ENCODE data around the gene SIRT7.

Gene SIRT7

DNA sequence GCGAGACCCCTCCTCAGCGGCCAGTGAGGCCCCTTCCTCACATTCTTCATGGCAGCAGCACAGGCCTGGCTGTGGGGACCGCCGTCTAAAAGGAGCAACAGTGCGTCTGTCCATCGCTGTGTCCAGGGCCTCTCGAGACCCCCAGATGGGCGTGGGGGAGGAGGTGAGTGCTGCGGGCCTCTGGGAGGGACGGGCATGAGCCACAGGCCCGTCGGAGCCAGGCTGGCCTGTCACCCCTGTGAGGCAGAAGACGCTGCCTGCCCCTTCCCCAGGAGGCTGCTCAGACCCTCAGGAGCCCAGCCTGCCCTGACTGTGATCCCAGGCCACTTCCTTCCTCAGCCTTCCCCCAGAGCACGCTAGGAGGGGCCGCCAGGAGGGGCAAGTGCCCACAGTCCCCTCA lies 21.2 kb upstream of the SIRT7 start:
- Histone ChIP-seq H3K79me2 (ENCODE audit: insufficient read depth, low read depth) (peaks cover 14% of the 10 kb centered on the region; the same call in 1 of the 2 replicates), H3K4me2 (no peak overlapping the region), H3K27ac (no peak overlapping the region), H3K4me1 (ENCODE audit: low read depth, poor library complexity, severe bottlenecking) (peaks cover 18% of the 10 kb centered on the region), H3K36me3 (ENCODE audit: insufficient read depth) (no peaks in the 10 kb centered on the region), H4K20me1 (ENCODE audit: insufficient read depth) (no peaks in the 10 kb centered on the region), H2AFZ (ENCODE audit: low read depth) (no peak overlapping the region), H3K4me3 (IDR thresholded peaks at IDR 0.05; ENCODE audit: insufficient read depth, low read depth, low read length) (no peak overlapping the region), H3K27me3 (ENCODE audit: insufficient read depth, low read depth) (peaks cover 7% of the 10 kb centered on the region; the same call in 1 of the 2 replicates), H3K9ac (no peak overlapping the region)
- TF ChIP-seq, protein P1, sequence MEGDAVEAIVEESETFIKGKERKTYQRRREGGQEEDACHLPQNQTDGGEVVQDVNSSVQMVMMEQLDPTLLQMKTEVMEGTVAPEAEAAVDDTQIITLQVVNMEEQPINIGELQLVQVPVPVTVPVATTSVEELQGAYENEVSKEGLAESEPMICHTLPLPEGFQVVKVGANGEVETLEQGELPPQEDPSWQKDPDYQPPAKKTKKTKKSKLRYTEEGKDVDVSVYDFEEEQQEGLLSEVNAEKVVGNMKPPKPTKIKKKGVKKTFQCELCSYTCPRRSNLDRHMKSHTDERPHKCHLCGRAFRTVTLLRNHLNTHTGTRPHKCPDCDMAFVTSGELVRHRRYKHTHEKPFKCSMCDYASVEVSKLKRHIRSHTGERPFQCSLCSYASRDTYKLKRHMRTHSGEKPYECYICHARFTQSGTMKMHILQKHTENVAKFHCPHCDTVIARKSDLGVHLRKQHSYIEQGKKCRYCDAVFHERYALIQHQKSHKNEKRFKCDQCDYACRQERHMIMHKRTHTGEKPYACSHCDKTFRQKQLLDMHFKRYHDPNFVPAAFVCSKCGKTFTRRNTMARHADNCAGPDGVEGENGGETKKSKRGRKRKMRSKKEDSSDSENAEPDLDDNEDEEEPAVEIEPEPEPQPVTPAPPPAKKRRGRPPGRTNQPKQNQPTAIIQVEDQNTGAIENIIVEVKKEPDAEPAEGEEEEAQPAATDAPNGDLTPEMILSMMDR (conservative IDR thresholded peaks at IDR 0.05; ENCODE audit: low read depth, low read length): no peak

DNA sequence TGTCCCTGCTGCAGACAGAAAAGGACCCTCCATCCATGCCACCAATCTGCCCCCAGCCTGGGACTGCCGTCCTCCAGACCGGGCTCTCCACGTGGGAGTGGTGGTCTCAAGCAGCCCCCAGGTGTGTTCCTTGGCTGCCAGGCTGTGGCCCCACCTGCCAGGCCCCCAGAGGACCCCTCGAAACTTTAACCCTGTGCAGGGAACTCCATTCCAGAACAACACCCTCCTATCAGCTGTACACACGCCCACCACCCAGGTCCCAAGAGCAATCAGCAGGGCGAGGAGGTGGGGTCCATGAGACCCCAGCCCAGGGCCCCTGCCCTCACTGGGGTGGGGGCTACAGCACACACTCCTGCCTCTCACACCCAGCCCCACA lies 17.7 kb upstream of the SIRT7 start:
- H3K4me1 ChIP-seq (ENCODE audit: low read depth, poor library complexity, severe bottlenecking): peaks cover 17% of the 10 kb centered on the region
- TF ChIP-seq, protein P1 (conservative IDR thresholded peaks at IDR 0.05; ENCODE audit: low read depth, low read length): no peak
- H2AFZ ChIP-seq (ENCODE audit: low read depth): no peak overlapping the region
- no peaks in the 10 kb centered on the region for H3K27me3 ChIP-seq (ENCODE audit: insufficient read depth, low read depth)
- H3K4me3 ChIP-seq (IDR thresholded peaks at IDR 0.05; ENCODE audit: insufficient read depth, low read depth, low read length): no peak overlapping the region
- no peaks in the 10 kb centered on the region for H3K36me3 ChIP-seq (ENCODE audit: insufficient read depth)
- peaks cover 14% of the 10 kb centered on the region; the same call in 1 of the 2 replicates for H3K79me2 ChIP-seq (ENCODE audit: insufficient read depth, low read depth)
- H3K9ac ChIP-seq: peak overlapping the region; percentile 95; the same call in 1 of the 2 replicates
- no peaks in the 10 kb centered on the region for H4K20me1 ChIP-seq (ENCODE audit: insufficient read depth)
- no peak overlapping the region for H3K27ac ChIP-seq
- H3K4me2 ChIP-seq: peak overlapping the region; percentile 99

DNA sequence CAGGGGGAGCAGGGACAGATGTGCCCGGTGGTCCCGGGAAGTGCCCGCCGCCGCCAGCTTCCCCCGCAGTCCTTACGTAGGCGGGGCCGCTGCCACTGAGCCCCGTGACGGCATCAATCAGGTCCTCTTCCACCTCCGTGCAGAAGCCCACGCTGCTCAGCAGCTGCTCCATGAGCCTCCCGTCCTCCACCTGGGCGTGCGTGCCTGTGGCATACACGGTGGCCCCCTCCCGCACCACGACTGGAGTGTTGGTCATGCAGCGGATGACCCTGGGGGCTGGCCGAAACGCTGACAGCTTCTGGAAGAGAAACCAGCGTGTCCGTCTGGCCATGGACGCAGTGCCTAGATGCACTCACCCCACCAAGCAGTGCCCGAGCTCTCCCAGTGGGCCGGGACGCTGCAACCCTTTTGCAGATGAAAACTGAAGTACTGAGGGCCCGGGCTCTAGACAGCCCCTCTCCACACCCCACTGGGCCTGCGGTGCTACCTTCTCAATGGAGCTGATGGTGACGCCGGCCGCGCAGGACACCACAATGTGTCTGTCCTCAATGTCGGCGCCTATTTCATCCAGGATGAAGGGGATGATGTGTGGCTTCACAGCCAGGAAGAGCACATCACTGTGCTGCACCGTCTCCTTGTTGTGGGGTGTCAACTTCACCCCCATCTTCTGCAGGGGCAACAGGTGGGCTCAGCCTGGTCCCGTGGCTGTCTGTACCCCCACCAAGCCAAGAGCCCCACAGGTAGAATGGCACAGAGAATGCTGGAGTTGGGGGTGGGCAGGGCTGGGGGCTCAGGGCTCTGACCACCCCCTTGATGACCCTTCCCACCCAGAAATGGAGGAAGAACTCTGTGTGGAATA lies 17.1 kb upstream of the SIRT7 start:
- Histone ChIP-seq H3K4me1 (ENCODE audit: low read depth, poor library complexity, severe bottlenecking) (peaks cover 21% of the 10 kb centered on the region), H4K20me1 (ENCODE audit: insufficient read depth) (no peaks in the 10 kb centered on the region), H2AFZ (ENCODE audit: low read depth) (no peak overlapping the region)

DNA sequence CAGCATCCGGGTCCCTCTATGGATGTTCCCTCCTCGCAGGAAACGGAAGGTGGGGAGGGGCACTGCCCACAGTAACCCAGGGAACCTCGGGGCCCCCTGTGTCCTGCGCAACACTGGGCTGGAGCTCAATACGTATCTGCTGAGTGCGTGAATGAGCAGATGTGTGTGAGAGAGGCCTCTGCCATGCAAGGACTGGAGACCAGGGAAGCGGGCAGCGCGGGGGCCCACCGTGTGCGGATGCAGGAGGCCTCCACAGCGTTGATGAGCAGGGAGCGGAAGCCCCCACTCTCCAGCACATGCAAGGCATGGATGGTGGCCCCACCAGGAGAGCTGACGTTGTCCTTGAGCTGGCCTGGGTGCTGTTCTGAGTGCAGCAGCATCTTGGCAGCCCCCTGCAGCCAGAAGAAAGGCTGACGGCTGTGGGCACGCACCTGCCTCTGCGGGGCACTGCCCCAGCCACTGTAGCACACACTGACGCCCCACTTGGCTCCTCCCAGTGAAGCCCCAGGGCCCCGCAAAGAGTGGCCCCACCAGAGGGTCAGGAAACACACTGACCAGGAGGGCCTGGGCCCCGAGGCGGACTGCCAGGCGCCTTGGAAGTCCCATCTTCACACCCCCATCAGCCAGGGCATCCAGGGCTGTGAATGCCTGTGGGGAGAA lies 16.3 kb upstream of the SIRT7 start:
- H3K4me3 ChIP-seq (IDR thresholded peaks at IDR 0.05; ENCODE audit: insufficient read depth, low read depth, low read length): no peak overlapping the region
- no peak overlapping the region for H2AFZ ChIP-seq (ENCODE audit: low read depth)
- H3K27me3 ChIP-seq (ENCODE audit: insufficient read depth, low read depth): no peaks in the 10 kb centered on the region
- H3K4me2 ChIP-seq: no peak overlapping the region
- H3K4me1 ChIP-seq (ENCODE audit: low read depth, poor library complexity, severe bottlenecking): peaks cover 21% of the 10 kb centered on the region
- TF ChIP-seq, protein P1 (conservative IDR thresholded peaks at IDR 0.05; ENCODE audit: low read depth, low read length): no peak
- no peak overlapping the region for H3K27ac ChIP-seq
- H3K36me3 ChIP-seq (ENCODE audit: insufficient read depth): no peaks in the 10 kb centered on the region
- peaks cover 14% of the 10 kb centered on the region; the same call in 1 of the 2 replicates for H3K79me2 ChIP-seq (ENCODE audit: insufficient read depth, low read depth)
- no peaks in the 10 kb centered on the region for H4K20me1 ChIP-seq (ENCODE audit: insufficient read depth)
- no peak overlapping the region for H3K9ac ChIP-seq

More for the DNA sequence above, 17.1 kb upstream of the SIRT7 start:
- TF ChIP-seq, protein P1 (conservative IDR thresholded peaks at IDR 0.05; ENCODE audit: low read depth, low read length): no peak
- H3K79me2 ChIP-seq (ENCODE audit: insufficient read depth, low read depth): peaks cover 14% of the 10 kb centered on the region; the same call in 1 of the 2 replicates
- H3K27me3 ChIP-seq (ENCODE audit: insufficient read depth, low read depth): no peaks in the 10 kb centered on the region
- no peak overlapping the region for H3K4me3 ChIP-seq (IDR thresholded peaks at IDR 0.05; ENCODE audit: insufficient read depth, low read depth, low read length)
- H3K27ac ChIP-seq: no peak overlapping the region
- no peaks in the 10 kb centered on the region for H3K36me3 ChIP-seq (ENCODE audit: insufficient read depth)
- no peak overlapping the region for H3K9ac ChIP-seq
- peak overlapping the region; percentile 99; the same call in 1 of the 2 replicates for H3K4me2 ChIP-seq

All from KMS-11 (cell line).